DND-41 (cell line): ENCODE measurements around the gene METTL9.
"Not testable (repeated sequence)": the region's sequence is repeated elsewhere in the genome, so short reads cannot be mapped to it uniquely, and the experiment has no call there.

Experiments used
- ATAC-seq: fragments of 200-7000 bp; cut with Tn5 transposase; 3 replicates; pipeline ENCODE4 v1.9.1; 2021; ENCODE audit warnings: low read depth; ENCODE audit not compliant: insufficient read depth
- DNase-seq: peaks from one replicate; pipeline ENCODE4 v3.0.0-alpha.2; 2020
- H2AFZ ChIP-seq: 2 replicates; pipeline ENCODE4 v1.6.0; 2012; ENCODE audit warnings: low read depth, low read length
- H3K27ac ChIP-seq: 2 replicates; pipeline ENCODE4 v1.5.1; 2012; ENCODE audit warnings: low read length, inconsistent platforms
- H3K27me3 ChIP-seq: fragments of 200-600 bp; sonication (generic); 2 replicates; pipeline ENCODE4 v1.6.0; 2012; ENCODE audit warnings: low read length, mild to moderate bottlenecking, inconsistent platforms; ENCODE audit not compliant: insufficient read depth, poor library complexity
- H3K36me3 ChIP-seq: 2 replicates; pipeline ENCODE4 v1.5.1; 2012; ENCODE audit warnings: low read length, inconsistent platforms; ENCODE audit not compliant: insufficient read depth
- H3K4me1 ChIP-seq: 2 replicates; pipeline ENCODE4 v1.5.1; 2012; ENCODE audit warnings: mild to moderate bottlenecking, low read length; ENCODE audit not compliant: insufficient read depth
- H3K4me2 ChIP-seq: 2 replicates; pipeline ENCODE4 v1.6.0; 2012; ENCODE audit warnings: mild to moderate bottlenecking, moderate library complexity, low read length, inconsistent platforms; ENCODE audit not compliant: insufficient read depth
- H3K4me3 ChIP-seq, 2 experiments: fragments of 200-600 bp in 1 of 2; shearing (Covaris generic) in 1 of 2; 2 replicates each; pipeline ENCODE4 v1.5.1; 2012 to 2016; ENCODE audit warnings: inconsistent platforms in 2 of 2, low read length in 2 of 2, mild to moderate bottlenecking in 2 of 2, low read depth in 1 of 2, moderate library complexity in 1 of 2
- H3K79me2 ChIP-seq: 2 replicates; pipeline ENCODE4 v1.6.0; 2012; ENCODE audit warnings: low read length, inconsistent platforms; ENCODE audit not compliant: insufficient read depth
- H3K9ac ChIP-seq: 2 replicates; pipeline ENCODE4 v1.6.0; 2012; ENCODE audit warnings: low read depth, mild to moderate bottlenecking, inconsistent platforms, low read length, moderate library complexity
- H3K9me3 ChIP-seq: 2 replicates; pipeline ENCODE4 v1.5.1; 2012; ENCODE audit warnings: low read length, moderate library complexity, mild to moderate bottlenecking, inconsistent platforms; ENCODE audit not compliant: insufficient read depth, severe bottlenecking
- H4K20me1 ChIP-seq: 2 replicates; pipeline ENCODE4 v1.6.0; 2012; ENCODE audit warnings: low read length; ENCODE audit not compliant: insufficient read depth
- CTCF ChIP-seq: IDR thresholded peaks from 2 replicates; pipeline ENCODE4 v1.5.1; 2012; ENCODE audit warnings: borderline replicate concordance, low read length, moderate library complexity, mild to moderate bottlenecking; ENCODE audit not compliant: poor library complexity, severe bottlenecking; ENCODE audit errors: extremely low read depth
- EZH2 ChIP-seq: IDR thresholded peaks from 3 replicates; pipeline ENCODE4 v1.6.1; 2012; ENCODE audit warnings: borderline replicate concordance, low read depth, mild to moderate bottlenecking, moderate library complexity, low read length, inconsistent platforms; ENCODE audit not compliant: severe bottlenecking

METTL9 gene

DNA sequence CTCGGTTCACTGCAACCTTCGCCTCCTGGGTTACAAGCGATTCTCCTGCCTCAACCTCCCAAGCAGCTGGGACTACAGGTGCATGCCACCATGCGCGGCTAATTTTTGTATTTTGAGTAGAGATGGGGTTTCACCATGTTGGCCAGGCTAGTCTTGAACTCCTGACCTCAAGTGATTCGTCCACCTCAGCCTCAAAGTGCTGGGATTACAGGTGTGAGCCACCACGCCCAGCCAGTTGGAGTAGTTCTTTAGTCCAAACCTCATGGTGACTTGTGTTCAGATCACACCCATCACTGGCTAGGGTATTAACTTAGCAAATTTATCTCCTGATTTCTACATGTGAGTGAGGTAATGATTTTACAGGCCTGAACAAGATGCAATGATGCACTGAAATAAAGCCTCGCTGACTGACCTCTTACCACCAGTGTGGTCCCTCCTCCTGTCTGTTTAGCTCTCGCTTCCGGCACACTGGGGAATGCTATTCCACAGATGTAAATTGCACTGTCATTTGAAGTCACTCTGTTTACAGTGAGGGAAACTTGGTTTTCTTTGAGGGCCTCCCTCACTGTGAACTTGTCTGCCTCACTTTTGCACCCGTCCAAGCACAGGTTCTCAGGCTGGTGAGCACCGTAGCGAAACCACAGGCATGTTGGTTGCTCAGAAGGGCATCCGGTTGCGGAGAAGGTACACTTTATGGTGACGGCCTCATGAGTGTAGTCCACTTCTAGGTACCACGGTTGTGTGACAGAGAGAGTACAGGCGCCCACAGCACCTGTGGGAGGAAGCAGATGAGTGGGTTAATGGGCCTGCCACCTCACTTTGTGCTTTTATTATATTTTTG lies 47.6 kb downstream of the METTL9 start:
- Histone ChIP-seq H3K27ac (peak overlapping the region; percentile 94), H2AFZ (no peak overlapping the region), H3K4me3 (no peak overlapping the region), H3K9me3 (no peaks in the 10 kb centered on the region), H3K27me3 (no peaks in the 10 kb centered on the region), H4K20me1 (no peaks in the 10 kb centered on the region), H3K4me1 (peaks cover 41% of the 10 kb centered on the region), H3K4me2 (peak overlapping the region; percentile 67), H3K9ac (no peak overlapping the region), H3K79me2 (peaks cover 50% of the 10 kb centered on the region), H3K36me3 (peaks cover 18% of the 10 kb centered on the region; the same call in 1 of the 2 replicates)
- ATAC-seq (peak; percentile 79), DNase-seq (peak; percentile 76)
- TF ChIP-seq EZH2 (no peak), CTCF (no peak)

GRCh38 chr16:21647562-21648164 lies 48.3 kb downstream of the METTL9 start:
- ATAC-seq (no peak), DNase-seq (no peak)
- Histone ChIP-seq H3K9me3 (no peaks in the 10 kb centered on the region), H2AFZ (no peak overlapping the region), H3K9ac (no peak overlapping the region), H3K27ac (peak overlapping the region; percentile 94), H3K4me3 (no peak overlapping the region), H3K4me2 (0 out of 2 replicates have a peak overlapping the region, but pooled peaks have one; percentile 67), H3K4me1 (peaks cover 41% of the 10 kb centered on the region), H3K36me3 (peaks cover 18% of the 10 kb centered on the region; the same call in 1 of the 2 replicates), H3K27me3 (no peaks in the 10 kb centered on the region), H3K79me2 (peaks cover 53% of the 10 kb centered on the region), H4K20me1 (no peaks in the 10 kb centered on the region)
- no peak for TF ChIP-seq CTCF
- no peak for TF ChIP-seq EZH2

GRCh38 chr16:21649826-21650406 lies 50.5 kb downstream of the METTL9 start:
- not testable (repeated sequence) for H3K4me3 ChIP-seq, H4K20me1 ChIP-seq, H3K9me3 ChIP-seq, ATAC-seq, H2AFZ ChIP-seq, H3K27me3 ChIP-seq, H3K9ac ChIP-seq, H3K4me2 ChIP-seq, DNase-seq, H3K27ac ChIP-seq
- Histone ChIP-seq H3K79me2 (peaks cover 43% of the 10 kb centered on the region), H3K36me3 (peaks cover 32% of the 10 kb centered on the region), H3K4me1 (peaks cover 28% of the 10 kb centered on the region)

DNA sequence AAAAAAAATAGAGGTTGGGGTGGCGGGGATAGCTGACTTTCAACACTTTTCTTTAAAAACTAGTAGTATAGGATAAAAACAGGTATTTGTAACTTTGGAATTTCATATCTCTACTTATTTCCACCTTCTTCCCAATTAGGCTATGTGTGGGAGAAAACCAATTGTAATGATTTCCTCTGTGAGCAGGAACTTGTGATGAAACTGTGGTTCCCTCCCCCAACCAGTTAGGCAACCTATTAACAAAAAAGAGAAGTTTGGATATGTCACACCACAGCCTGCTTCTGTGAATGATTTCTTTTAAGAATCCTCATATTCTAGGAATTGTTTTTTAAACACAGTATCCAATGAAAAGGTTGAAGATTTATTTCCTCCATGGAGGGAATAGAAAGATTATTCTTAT lies 51.1 kb downstream of the METTL9 start:
- peaks cover 24% of the 10 kb centered on the region for H3K4me1 ChIP-seq
- no peaks in the 10 kb centered on the region for H3K9me3 ChIP-seq
- DNase-seq (no peak), ATAC-seq (no peak)
- H3K4me3 ChIP-seq: no peak overlapping the region
- no peaks in the 10 kb centered on the region for H3K27me3 ChIP-seq
- TF ChIP-seq EZH2: no peak
- TF ChIP-seq CTCF: no peak
- peaks cover 42% of the 10 kb centered on the region for H3K79me2 ChIP-seq
- H3K9ac ChIP-seq: no peak overlapping the region
- H3K36me3 ChIP-seq: peaks cover 38% of the 10 kb centered on the region
- no peak overlapping the region for H3K4me2 ChIP-seq
- no peak overlapping the region for H3K27ac ChIP-seq
- no peaks in the 10 kb centered on the region for H4K20me1 ChIP-seq
- H2AFZ ChIP-seq: no peak overlapping the region
